Fibroblast of mammary gland (primary cell): ENCODE data around the gene HIBADH.

ENCODE experiments used
- DNase-seq: peaks from one replicate; pipeline ENCODE4 v3.0.0-alpha.2; 2010; ENCODE audit warnings: low read depth
- H3K4me3 ChIP-seq: 2 replicates; pipeline ENCODE4 v1.5.1; 2011; ENCODE audit warnings: low read depth, mild to moderate bottlenecking, low read length, moderate library complexity; ENCODE audit not compliant: control insufficient read depth
- CTCF ChIP-seq: conservative IDR thresholded peaks from 2 replicates; pipeline ENCODE4 v1.5.1; 2011; ENCODE audit warnings: low read depth, low read length, inconsistent platforms; ENCODE audit not compliant: control insufficient read depth, insufficient read depth

Gene HIBADH

GRCh38 chr7:27651702-27652101 lies 11.0 kb downstream of the HIBADH start:
- TF ChIP-seq CTCF, result no peak
- DNase-seq, result no peak
- no peak overlapping the region for H3K4me3 ChIP-seq

- TF ChIP-seq CTCF, result no peak
- no peak overlapping the region for H3K4me3 ChIP-seq
- DNase-seq, result no peak
These were observed 12.4 kb downstream of the HIBADH start for GRCh38 chr7:27650283-27650682.

GRCh38 chr7:27647489-27647888 lies 15.2 kb downstream of the HIBADH start:
- no peak for DNase-seq
- no peak for TF ChIP-seq CTCF

GRCh38 chr7:27647046-27647445 lies 15.6 kb downstream of the HIBADH start:
- no peak overlapping the region for H3K4me3 ChIP-seq
- no peak for TF ChIP-seq CTCF
- peak; percentile 83 for DNase-seq

More at GRCh38 chr7:27647489-27647888, 15.2 kb downstream of the HIBADH start:
- H3K4me3 ChIP-seq, result no peak overlapping the region

GRCh38 chr7:27642271-27642670 lies 20.4 kb downstream of the HIBADH start:
- TF ChIP-seq CTCF, result no peak
- DNase-seq, result no peak
- H3K4me3 ChIP-seq, result no peak overlapping the region

GRCh38 chr7:27641581-27642230 lies 21.0 kb downstream of the HIBADH start:
- TF ChIP-seq CTCF, result no peak
- peak; percentile 10 for DNase-seq
- no peak overlapping the region for H3K4me3 ChIP-seq

GRCh38 chr7:27640884-27641574 lies 21.7 kb downstream of the HIBADH start:
- H3K4me3 ChIP-seq, result no peak overlapping the region
- TF ChIP-seq CTCF, result no peak
- peak; percentile 60 for DNase-seq
